Ecto neural progenitor cell (in vitro differentiated cells): ENCODE measurements around the gene CTAGE8.
A peak's percentile ranks its signal among the peaks of the same experiment; 100 is the strongest.
"Not testable (repeated sequence)": the region's sequence is repeated elsewhere in the genome, so short reads cannot be mapped to it uniquely, and the experiment has no call there.

ENCODE experiments used
- DNase-seq: peaks from one replicate; pipeline ENCODE4 v3.0.0-alpha.2; 2018; ENCODE audit warnings: low spot score

The CTAGE8 gene

DNA sequence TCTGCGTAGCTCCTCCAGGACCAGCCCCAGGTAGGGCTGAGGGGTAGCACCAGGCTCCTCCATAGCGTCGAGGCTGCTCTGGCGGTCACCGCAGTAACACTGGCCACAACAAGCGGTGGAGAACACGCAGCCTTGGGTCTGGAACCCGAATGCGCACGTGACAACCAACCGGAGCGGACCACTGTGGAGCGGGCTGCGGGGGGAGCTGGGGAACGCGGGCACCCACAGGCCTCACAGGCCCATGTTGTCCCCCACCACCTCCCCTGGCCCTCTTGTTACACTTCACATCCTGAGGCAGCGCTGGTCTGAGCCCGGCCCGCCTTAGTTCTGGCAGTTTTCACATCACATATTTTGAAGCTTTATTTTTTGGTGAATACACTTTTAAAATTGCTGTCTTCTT is at the start of gene CTAGE8:
Gene CTAGE8 (minus strand): TSS at position 101 of the 400 bp plus-strand sequence. CDS start 38 bp downstream, at position 63.
- DNase-seq: not testable (repeated sequence)

GRCh38 chr7:144317537-144317936 is 48.4 kb upstream of the CTAGE8 start:
- DNase-seq: not testable (repeated sequence)

DNA sequence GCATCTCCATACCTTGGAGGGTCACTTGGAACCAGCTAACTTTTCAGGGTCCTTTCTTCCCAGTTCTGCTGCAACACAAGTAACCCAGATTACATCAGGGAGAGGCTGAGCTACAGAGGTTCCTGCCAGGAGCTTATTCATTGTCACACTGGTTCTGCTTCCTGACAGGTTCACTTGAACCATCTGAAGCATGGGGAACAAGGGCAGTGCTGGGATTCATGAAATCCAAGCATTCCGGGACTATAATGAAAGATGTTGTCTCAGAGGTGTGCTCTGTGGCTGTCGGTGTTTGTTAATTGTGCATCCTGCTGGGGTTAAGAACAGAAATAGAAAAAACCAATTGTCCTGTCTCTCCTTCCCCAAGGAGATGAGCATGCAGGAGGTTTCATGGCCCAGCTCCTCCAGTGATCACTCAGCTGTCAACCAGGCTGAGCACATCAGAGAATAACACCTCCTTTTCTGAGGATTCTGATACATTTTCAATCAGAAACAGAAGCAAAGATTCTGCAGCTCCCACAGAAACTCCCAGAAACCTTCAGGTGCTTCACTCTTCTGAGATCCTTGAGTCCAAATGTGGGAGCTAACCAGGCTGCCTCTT is 42.9 kb upstream of the CTAGE8 start, which contains the start of gene OR2A1:
Gene OR2A1 (plus strand): TSS at position 548 of the 598 bp plus-strand sequence. CDS start 5,706 bp downstream, outside the sequence.
- DNase-seq: not testable (repeated sequence)

DNA sequence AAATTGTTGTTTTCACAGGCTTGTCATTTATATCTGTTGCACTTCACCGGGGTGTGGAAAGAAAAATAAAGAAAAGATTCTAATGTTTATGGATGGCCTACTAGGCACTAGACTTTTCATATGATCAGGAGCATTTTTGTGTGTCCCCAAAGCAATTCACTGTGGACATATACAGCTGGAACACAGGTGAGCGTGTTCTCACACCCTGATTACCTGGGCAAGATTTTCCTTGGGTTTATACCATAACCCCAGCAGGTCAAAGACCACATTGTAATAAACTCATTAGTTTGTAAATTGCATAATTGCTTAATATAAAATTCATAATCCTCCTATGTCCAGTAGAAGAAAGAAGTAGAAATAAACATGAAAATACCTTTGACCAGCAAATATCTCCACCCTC is 42.1 kb upstream of the CTAGE8 start:
- not testable (repeated sequence) for DNase-seq

- DNase-seq: not testable (repeated sequence)
Observed at GRCh38 chr7:144309702-144310101, 40.6 kb upstream of the CTAGE8 start.

DNA sequence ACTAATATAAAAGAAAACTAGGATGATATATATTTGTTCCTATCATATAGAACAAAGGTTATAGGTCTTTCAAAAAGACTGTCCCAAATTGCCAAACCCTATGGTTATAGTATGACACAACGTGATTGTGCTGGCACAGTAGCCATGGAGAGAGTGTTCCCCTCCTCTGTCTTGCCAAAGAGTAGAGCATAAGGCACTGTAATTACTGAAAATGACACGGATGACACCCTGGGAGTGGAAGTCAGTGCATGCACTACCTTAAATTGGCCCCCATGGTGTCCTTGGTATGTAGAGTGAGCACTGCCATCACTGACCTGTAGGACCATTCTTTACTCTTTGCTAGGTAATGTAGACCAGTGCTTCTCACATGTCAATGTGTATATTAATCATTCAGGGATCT is 36.1 kb upstream of the CTAGE8 start:
- not testable (repeated sequence) for DNase-seq

GRCh38 chr7:144303607-144304006 is 34.5 kb upstream of the CTAGE8 start:
- not testable (repeated sequence) for DNase-seq

DNA sequence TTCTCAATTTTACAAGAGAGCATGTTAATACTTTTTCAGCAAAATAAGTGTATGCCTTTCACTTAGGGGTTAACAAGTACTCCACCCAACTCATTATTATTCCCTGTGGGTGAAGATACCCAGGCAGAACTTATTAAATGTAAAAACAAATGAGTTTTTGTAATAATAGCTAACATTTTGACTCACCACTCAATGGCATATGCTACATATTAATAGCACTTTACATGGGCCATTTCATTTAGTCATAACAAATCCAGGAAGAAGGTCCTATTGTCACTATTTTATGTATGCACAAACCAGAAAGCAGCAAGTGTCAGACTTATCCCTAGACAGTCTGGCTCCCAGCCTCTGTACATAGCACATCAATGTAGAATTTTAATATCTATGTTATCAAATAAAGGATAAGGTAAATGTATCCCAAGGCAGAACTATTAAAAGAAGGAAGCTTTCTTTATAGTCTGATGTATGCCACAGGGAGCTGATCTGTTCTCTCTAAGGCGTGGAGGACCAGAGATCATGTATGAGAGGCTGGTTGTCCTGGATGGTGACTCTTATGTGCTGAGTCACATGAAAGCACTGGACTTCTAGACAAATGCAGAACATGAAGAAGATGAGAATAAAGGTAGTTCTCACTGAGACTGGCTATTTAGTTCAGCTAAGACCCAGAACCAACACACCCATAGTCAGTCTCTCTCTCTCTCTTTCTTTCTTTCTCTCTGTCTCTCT is 33.7 kb upstream of the CTAGE8 start:
- DNase-seq: not testable (repeated sequence)

DNA sequence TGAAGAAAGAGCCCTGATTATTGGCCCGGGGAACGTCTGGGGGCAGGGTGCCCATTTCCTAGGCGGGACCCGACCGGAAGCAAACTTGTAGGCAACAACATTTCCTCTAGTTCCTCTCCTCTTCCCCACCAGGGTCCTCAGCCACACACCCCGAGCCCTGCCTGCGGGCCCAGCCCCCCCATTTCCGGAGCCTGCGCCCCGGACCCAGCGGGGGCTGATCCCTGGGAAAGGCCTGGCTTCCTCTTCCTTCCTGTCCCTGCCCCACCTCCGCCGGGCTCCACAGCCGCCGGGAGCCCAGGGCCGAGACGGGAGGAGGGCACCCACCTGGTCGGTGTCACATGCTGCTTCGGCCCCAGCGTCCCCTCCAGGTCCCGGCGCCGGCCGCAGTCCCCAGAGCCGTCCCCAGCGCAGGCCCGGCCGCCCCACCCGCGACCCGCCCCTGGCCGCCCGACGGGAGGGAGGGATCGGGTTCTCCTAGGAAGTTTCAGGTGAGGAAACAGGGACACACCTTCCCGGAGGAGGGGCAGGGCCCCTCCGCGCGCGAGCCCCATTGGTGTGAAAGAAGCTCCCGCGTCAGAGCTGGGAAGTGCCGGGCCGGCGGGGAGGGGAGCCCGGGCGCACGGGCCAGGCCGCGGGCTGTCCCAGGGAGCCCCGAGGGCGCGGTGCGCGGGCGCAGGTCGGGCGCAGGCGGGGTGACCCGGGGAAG is 24.9 kb upstream of the CTAGE8 start:
- DNase-seq: not testable (repeated sequence)

GRCh38 chr7:144292384-144293161 is 23.5 kb upstream of the CTAGE8 start:
- peak; percentile 12 for DNase-seq

DNA sequence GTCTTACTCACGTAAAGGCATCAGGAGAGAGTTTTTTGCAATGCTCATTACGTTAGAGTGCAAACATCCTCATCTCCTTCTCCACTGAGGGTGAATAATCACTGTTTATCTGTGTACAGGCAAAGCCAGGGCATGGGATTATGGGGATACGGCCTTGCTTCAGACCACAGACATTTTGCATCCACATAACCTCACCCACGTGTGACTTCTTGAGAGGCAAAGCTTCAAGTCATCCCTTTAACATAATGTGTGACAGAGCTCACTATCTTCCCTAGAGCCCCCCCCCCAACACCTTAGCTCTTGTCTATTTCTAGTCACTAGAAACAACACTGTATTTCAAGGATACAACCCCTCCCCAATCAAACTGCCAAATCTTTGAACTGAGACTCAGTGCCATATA is 22.5 kb upstream of the CTAGE8 start:
- peak; percentile 3 for DNase-seq

- not testable (repeated sequence) for DNase-seq
Observed at GRCh38 chr7:144287171-144287784, 18.2 kb upstream of the CTAGE8 start.

GRCh38 chr7:144283716-144284115 is 14.6 kb upstream of the CTAGE8 start:
- not testable (repeated sequence) for DNase-seq

GRCh38 chr7:144282490-144282889 is 13.4 kb upstream of the CTAGE8 start:
- not testable (repeated sequence) for DNase-seq

- not testable (repeated sequence) for DNase-seq
Observed at GRCh38 chr7:144281981-144282380, 12.9 kb upstream of the CTAGE8 start.

- DNase-seq: not testable (repeated sequence)
Observed at GRCh38 chr7:144280010-144280409, 10.9 kb upstream of the CTAGE8 start.

DNA sequence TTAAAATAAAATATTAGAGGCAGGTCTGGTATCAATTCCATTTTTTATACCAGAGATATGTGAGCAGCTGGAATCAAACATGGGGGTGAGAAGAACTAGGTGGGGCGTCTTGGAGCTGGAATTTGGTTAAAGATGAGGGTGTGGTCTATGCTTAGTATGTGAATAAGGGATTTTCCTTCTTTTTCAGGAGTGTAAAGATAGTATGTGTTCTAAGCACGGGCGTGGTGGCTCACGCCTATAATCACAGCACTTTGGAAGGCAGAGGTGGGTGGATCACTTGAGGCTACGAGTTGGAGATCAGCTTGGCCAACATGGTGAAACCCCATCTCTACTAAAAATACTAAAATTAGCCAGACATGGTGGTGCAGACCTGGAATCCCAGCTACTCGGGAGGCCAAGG is 6.2 kb upstream of the CTAGE8 start:
- not testable (repeated sequence) for DNase-seq

GRCh38 chr7:144264692-144265091 is 4.4 kb downstream of the CTAGE8 start, which contains the start of gene OR2A7:
Gene OR2A7, minus strand, starts transcription at chr7:144264792. Its CDS starts 5,164 bp downstream, at chr7:144259628.
- DNase-seq: not testable (repeated sequence)

GRCh38 chr7:144262128-144262527 is 7.0 kb downstream of the CTAGE8 start:
- DNase-seq: not testable (repeated sequence)

- not testable (repeated sequence) for DNase-seq
Observed at GRCh38 chr7:144259067-144259466, 10.0 kb downstream of the CTAGE8 start.

DNA sequence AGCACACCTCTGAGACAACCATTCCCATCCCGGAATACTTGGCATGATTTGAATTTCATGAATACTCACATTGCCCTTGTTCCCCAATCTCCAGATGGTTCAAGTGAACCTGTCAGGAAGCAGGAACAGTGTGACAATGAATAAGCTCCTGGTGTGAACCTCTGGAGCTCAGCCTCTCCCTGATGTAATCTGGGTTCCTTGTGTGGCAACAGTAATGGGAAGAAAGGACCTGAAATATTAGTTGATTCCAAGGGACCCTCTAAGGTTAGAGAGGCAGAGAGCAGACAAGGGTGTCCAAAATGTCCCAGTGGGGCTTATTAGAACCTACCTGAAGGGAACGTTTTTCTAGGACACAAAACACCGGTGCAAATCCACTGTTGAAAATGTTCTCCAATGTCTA is 13.0 kb downstream of the CTAGE8 start:
- DNase-seq: peak; percentile 26
